ENCODE measurements around the gene PDCL2. TPM values are rescaled to one million over a fixed set of nuclear protein-coding genes. Genes with fewer than 3 reads are reported as not detected.

PDCL2 gene
- total RNA-seq, 4 donors from 2014 or later, result not detected

DNA sequence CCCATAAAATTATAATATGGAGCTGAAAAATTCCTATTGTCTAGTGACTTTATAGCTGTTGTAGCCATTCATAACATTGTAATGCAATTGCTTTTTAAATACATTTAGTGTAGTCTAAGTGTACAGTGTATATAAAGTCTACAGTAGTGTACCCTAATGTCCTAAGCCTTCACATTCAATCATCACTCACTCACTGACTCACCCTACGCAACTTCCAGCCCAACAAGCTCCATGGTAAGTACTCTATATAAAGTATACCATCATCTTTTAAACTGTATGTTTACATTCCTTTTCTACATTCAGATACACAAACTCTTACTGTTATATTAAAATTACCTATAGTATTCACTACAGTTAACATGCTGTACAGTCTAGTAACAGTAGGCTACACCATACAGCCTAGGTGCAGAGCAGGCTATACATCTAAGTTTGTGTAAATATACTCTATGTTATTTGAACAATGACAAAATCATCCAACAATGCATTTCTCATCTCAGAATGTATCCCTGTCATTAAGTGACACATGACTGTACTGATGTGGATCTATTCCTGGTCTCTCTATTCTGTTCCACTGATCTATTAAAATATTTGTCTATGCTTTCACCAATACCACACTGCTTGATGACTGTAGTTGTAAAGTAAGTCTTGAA lies 79.0 kb downstream of the PDCL2 start:
- WGBS, 2 donors, result 100% methylated on average over 1 of the region's 1 CpG
- TF ChIP-seq, protein P1, sequence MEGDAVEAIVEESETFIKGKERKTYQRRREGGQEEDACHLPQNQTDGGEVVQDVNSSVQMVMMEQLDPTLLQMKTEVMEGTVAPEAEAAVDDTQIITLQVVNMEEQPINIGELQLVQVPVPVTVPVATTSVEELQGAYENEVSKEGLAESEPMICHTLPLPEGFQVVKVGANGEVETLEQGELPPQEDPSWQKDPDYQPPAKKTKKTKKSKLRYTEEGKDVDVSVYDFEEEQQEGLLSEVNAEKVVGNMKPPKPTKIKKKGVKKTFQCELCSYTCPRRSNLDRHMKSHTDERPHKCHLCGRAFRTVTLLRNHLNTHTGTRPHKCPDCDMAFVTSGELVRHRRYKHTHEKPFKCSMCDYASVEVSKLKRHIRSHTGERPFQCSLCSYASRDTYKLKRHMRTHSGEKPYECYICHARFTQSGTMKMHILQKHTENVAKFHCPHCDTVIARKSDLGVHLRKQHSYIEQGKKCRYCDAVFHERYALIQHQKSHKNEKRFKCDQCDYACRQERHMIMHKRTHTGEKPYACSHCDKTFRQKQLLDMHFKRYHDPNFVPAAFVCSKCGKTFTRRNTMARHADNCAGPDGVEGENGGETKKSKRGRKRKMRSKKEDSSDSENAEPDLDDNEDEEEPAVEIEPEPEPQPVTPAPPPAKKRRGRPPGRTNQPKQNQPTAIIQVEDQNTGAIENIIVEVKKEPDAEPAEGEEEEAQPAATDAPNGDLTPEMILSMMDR (IDR thresholded peaks at IDR 0.05), result no peak
- no peak for TF ChIP-seq POLR2A (IDR thresholded peaks at IDR 0.05)
- no peak overlapping the region for H3K4me3 ChIP-seq (ENCODE audit: low read depth, poor library complexity, severe bottlenecking)
- intact Hi-C loops (cut with DNase I; ENCODE audit: low total_unique reads), result no loop called here
- no peak for DNase-seq (ENCODE audit: low spot score in 2 of 2)

DNA sequence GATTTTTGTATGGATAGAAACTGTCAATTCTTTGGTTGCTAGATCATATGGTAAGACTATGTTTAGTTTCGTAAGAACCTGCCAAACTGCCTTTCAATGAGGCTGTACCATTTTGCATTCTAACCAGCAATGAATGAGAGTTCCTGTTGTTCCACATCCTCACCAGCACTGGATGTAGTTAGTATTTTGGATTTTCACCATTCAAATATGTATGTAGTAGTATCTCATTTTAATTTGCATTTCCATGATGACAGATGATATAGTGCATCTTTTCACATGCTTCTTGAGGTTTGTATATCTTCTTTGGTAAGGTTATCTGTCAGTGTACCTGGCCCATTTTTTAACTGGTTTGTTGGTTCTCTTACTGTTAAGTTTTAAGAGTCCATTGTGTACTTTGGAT lies 80.0 kb downstream of the PDCL2 start:
- DNase-seq (ENCODE audit: low spot score in 2 of 2), result no peak

DNA sequence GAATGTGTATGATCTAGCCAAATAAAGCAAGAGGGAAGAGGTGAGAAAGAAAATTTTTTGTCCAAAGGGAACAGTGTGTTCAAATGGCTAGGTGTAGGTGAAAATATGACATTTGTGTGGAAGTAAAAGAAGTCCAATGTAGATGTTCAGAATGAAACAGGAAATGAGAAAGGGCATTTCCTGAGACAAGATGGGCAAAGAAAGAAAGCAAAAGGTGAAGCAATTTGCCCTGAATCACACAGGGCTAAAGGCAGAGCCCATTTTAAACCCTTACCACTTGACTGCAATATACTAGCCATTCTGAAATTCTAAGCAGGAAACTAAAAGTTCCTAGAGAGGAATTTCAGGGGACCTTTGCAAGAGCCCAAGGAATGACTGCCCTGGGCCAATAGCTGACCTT lies 81.4 kb downstream of the PDCL2 start:
- no peak for DNase-seq (ENCODE audit: low spot score in 2 of 2)
- TF ChIP-seq, protein P1 (IDR thresholded peaks at IDR 0.05), result no peak
- no peak for TF ChIP-seq POLR2A (IDR thresholded peaks at IDR 0.05)
- intact Hi-C loops (cut with DNase I; ENCODE audit: low total_unique reads), result no loop called here
- H3K4me3 ChIP-seq (ENCODE audit: low read depth, poor library complexity, severe bottlenecking), result no peak overlapping the region

More for the DNA sequence above, 80.0 kb downstream of the PDCL2 start:
- TF ChIP-seq, protein P1 (IDR thresholded peaks at IDR 0.05), result no peak
- no peak for TF ChIP-seq POLR2A (IDR thresholded peaks at IDR 0.05)
- WGBS, 2 donors, result 88 to 94% methylated on average over 1 of the region's 1 CpG
- intact Hi-C loops (cut with DNase I; ENCODE audit: low total_unique reads), result no loop called here
- H3K4me3 ChIP-seq (ENCODE audit: low read depth, poor library complexity, severe bottlenecking), result no peak overlapping the region

DNA sequence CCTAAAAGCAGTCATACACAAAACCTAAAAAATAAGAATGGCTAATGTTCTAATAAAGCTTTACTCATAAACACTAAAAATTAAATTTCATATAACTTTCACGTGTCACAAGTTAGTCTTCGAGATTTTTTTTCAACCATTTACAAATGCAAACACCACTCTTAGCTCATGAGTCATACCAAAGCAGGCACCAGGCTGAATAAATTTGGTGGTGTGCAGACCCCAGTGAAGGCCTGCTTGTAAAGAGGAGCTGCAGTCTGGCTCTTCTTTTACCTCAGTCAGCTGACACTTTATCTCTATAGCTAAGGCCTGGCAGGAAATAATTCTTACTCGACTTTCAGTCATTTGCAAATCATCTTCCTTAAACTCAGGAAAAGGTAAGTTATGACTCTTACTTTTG lies 82.8 kb downstream of the PDCL2 start:
- 76 to 88% methylated on average over 3 of the region's 3 CpGs for WGBS, 2 donors
- no peak overlapping the region for H3K4me3 ChIP-seq (ENCODE audit: low read depth, poor library complexity, severe bottlenecking)
- intact Hi-C loops (cut with DNase I; ENCODE audit: low total_unique reads), result no loop called here
- DNase-seq (ENCODE audit: low spot score in 2 of 2), result no peak
- no peak for TF ChIP-seq POLR2A (IDR thresholded peaks at IDR 0.05)

DNA sequence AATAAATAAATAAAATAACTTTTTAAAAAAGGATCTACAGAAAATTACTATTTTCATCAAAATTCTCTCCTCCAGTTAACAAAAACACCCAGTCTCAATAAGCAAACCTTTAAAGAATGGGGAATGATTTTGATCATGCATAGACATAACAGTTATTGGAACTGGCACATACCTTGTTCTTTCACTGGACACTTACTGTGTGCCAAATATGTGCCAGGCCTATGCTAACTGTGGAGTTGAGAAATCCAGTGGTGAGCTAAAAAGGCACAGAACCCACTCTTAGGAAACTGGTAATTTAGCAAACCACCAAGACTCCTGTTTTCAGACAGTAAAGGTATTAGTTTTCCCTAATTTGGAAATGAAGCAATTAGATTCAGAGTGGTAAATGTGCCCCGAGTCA lies 84.4 kb downstream of the PDCL2 start:
- 90 to 95% methylated on average over 1 of the region's 1 CpG for WGBS, 2 donors
- TF ChIP-seq, protein P1 (IDR thresholded peaks at IDR 0.05), result no peak
- no peak for TF ChIP-seq POLR2A (IDR thresholded peaks at IDR 0.05)

More for the DNA sequence above, 84.4 kb downstream of the PDCL2 start:
- intact Hi-C loops (cut with DNase I; ENCODE audit: low total_unique reads), result no loop called here
- no peak for DNase-seq (ENCODE audit: low spot score in 2 of 2)
- no peak overlapping the region for H3K4me3 ChIP-seq (ENCODE audit: low read depth, poor library complexity, severe bottlenecking)

Other genes with a start within 250 kb of the PDCL2 start
- 10 to 100 TPM in 2 of 4 donors, 1 to 10 TPM in 2; 6.9 to 21.7 (median 9.3) TPM for gene SRD5A3, start 246.0 kb downstream of the PDCL2 start, total RNA-seq
- gene TMEM165, start 196.3 kb downstream of the PDCL2 start, total RNA-seq, result 100 to 1,000 TPM in 1 of 4 donors, 10 to 100 TPM in 3; 84.1 to 149 (median 91.4) TPM
- gene CLOCK, start 45.3 kb downstream of the PDCL2 start, total RNA-seq, result 10 to 100 TPM; 10.4 to 14.4 (median 12.5) TPM
- gene NMU, start 44.1 kb upstream of the PDCL2 start, total RNA-seq, result 10 to 100 TPM; 21.7 to 30.3 (median 26.7) TPM
- not detected for gene EXOC1L, start 227.5 kb upstream of the PDCL2 start, total RNA-seq